Inflammatory macrophage treated with lipopolysaccharide for 4 hours (primary cell): ENCODE measurements around the gene SIMC1.
"Not testable (repeated sequence)": the region's sequence is repeated elsewhere in the genome, so short reads cannot be mapped to it uniquely, and the experiment has no call there.

Source experiments
- DNase-seq: peaks from one replicate; pipeline ENCODE4 v3.0.0-alpha.2; 2020

Gene SIMC1

DNA sequence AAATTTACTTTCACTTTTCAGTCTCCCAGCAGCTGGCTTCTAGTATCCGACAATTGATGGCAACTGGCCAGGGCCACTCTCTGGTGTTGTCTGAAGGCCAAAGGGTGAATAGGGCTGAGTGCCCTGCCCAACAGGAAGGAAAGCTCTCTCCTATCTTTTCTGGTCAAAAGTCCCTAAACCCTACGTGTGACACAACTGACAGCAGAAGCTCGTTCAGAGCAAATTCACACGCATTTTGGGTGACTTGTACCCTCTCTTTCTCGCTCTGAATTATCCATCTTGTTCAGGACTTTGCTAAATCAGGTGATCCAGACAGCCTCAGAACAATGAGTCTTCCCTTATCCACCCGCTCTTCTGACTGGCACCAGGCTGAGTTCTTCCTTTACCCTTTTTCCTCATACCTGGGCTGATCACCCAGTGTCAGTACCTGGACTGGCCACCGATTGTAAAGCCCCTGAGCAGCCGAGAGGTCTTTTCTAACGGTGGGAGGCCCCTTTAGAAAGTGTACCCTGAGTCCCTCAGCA is 21.8 kb upstream of the SIMC1 start:
- not testable (repeated sequence) for DNase-seq

DNA sequence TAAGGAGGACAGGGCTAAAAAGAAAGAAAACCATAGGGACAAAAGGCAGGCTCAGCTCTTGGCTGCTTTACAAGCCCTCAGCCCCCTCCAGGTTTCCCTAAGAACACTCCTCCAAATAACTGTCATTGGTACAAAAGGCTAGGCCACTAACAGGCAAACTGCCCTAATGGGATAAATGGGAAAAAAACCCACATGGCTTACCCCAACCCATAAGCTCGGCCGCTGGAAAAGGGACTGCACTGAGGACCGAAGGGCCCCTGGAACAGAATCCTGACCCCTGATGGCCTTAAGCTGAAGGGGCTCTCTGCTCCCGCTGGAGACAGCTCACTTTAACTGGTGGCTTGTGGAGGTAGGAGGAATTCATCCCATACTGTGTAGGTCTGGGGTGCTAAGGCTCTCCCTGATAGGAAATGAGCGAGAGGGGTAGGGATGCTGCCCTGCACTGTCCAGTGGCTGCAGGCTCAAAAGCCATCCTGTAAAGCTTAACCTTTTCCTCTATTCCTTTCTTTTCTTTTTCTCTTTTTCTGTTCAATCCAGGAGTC is 21.0 kb upstream of the SIMC1 start:
- DNase-seq: not testable (repeated sequence)

DNA sequence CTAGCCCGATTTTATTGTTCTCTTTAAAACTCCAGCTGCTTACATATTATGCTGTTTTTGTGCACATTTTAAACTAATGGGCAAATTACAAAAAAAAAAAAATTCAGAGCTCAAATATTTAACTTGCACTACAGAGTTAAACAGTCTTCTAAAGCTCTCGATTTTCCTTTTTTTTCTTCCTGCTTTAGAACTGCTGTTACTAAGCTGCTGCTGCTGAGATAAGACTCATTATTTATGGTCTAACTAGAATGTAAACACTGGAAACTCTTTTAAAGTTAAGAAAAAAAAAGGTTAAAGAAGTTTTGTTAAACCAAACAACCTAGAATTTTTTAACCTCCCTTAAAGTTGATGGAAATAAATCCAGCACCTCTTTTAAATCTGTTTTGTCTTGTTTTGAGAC is 20.5 kb upstream of the SIMC1 start:
- DNase-seq: not testable (repeated sequence)

DNA sequence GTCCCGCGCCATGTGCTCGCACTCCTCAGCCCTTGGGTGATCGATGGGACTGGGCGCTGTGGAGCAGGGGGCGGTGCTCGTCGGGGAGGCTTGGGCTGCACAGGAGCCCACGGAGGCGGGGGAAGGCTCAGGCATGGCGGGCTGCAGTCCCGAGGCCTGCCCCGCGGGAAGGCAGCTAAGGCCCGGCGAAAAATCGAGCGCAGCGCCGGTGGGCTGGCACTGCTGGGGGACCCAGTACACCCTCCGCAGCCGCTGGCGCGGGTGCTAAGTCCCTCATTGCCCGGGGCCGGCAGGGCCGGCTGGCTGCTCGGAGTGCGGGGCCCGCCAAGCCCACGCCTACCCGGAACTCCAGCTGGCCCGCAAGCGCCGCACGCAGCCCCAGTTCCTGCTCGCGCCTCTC is 16.2 kb upstream of the SIMC1 start:
- DNase-seq: not testable (repeated sequence)

DNA sequence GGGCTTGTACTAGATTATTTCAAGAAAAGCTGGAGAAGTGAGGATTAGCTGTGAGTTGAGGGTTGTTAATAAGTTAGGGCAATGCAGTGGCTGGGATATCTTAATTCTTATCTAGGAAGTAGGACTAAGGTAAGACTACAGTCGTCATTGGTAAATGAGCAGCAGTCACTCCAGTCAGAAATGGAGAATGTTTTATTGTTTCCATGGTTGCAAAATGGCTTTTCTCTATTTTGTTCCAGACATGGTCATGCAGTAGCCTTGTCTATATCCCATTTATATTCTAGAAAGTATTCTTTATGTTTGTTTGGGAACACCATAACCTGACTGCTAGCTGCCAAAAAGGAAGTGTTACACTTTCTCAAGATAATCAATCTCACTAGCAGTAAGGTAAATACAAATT is 9.9 kb upstream of the SIMC1 start:
- DNase-seq: not testable (repeated sequence)

DNA sequence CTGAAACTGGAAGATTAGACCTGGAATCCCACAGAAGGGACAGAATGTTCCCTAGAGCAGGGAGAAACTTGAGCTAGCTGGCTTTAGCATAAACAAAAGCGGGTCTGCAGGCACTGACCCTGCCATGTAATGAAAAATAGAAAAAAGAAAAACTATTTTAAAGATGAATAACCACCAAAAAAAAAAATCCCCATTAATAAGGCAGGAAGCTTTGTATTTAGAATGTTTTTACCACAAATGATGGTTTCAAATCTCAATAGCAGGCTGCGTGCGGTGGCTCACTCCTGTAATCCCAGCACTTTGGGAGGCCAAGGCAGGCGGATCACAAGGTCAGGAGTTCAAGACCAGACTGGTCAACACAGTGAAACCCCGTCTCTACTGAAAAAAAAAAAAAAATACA is 5.0 kb upstream of the SIMC1 start:
- not testable (repeated sequence) for DNase-seq

DNA sequence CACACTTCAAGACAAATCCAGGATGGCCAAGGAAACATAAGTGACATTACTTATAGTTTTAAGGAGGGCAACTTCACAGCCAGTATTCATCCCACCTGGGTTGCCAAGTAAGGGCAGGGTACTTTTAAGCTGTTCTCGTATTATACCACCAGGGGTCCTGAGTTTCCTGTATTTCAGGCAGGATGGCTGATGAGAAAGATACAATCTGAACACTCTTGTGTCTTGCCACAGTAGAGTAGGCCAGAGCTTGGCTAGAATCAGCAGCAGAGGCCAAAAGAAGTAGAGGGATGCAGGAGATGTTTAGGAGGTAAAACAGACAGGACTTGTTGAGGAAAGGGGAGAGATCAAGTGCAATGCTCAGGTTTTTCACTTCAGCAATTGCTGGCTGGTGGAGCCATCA is 3.1 kb upstream of the SIMC1 start:
- DNase-seq: peak; percentile 29

DNA sequence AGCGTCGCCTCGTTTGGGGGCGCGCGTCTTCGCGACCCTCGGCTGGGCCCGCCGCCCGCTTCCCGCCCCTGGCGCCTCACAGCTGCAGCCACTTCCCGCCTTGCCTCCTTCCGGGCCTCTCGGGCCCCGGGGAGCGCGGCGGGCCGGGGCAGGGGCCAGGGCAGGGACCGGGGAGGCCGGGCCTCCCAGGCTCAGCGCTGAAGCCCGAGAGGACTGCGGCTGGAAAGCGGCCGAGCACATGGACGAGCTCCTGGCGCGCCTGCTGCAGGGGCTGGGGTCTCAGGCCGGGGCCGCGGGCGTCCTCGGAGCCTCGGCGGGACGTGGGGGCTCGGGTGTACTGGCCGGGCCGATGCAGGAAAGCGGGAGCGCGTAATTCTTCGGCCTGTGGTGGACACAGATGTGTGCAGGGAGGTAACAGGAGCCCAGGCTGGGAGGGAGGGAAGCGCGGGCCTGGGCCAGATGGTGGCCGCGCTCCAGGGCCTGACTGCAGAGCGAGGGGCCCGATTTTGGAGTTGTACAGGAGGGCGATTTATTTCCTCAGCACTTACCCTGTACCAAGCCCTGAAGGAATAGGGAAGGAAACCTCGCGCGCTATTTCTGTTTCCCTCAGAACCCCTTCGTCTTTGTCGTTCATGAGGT is 540 bp downstream of the SIMC1 start:
- not testable (repeated sequence) for DNase-seq

DNA sequence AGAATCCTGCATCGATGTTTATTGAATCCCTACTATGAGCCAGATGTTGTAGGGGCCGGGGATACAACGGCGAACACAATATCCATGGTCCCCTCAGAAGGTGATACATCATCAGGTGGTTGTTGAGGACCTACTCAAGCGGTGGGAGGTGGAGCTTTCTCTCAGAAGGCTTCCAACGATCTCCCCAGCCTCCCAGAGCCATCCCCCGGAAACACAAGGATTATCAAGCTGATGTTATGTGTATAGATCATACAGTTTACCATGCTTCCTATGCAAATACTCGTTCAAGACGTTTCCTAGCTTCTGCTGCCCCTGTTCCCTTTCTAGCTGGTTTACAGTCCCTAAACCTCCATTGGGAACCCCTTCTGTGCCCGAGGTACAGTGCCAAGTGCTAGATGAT is 1.1 kb downstream of the SIMC1 start:
- not testable (repeated sequence) for DNase-seq

DNA sequence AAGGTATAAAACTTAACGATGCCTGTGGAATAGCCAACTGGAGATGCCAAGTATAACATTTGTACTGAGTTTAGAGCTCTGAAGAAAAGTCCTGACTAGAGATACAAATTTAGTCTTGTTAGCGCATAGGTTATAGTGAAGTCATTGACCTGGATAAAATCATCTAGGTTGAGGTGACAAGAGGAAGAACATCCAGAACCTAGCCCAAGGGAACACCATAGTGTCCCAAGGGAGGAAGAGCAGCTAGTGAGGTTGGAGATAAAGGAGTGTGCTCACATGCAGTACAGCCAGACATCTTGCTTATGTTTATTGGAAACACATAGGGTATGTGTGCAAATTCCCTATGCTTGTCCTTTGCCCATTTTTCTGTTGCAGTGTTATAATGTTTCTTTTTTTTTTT is 6.1 kb downstream of the SIMC1 start:
- DNase-seq: not testable (repeated sequence)

DNA sequence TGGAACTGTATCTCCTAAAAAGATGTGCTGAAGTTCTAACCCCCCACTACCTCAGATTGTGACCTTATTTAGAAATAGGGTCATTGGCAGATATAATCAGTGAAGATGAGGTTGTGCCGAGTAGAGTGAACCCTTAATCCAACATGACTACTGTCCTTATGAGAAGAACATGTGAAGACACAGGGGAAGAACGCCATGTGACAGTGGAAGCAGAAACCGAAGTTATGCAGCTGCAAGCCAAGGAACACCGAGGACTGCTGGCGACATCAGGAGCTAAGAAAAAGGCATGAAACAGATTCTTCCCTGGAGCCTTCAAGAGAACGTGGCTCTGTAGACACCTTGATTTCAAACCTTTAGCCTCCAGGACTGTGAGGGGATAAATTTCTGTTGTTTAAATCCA is 6.8 kb downstream of the SIMC1 start:
- DNase-seq: not testable (repeated sequence)

DNA sequence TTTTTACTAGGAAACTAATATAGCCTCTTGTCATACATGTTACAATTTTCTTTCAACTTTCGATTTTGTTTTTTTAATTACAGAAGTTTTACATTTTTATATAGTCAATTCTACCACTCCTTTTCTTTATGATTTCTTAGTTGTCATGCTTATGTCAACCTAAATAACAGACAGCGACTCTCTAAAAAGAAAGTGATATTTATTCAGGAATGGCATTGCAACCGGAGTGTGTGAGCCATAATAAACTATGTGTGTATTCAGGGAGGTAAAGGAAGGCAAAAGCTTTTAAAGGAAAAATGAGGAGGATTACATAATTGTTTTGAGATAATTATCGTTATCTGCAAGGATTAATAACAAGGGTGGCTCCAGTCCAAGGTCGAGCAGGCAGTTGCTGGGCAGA is 7.3 kb downstream of the SIMC1 start:
- not testable (repeated sequence) for DNase-seq

DNA sequence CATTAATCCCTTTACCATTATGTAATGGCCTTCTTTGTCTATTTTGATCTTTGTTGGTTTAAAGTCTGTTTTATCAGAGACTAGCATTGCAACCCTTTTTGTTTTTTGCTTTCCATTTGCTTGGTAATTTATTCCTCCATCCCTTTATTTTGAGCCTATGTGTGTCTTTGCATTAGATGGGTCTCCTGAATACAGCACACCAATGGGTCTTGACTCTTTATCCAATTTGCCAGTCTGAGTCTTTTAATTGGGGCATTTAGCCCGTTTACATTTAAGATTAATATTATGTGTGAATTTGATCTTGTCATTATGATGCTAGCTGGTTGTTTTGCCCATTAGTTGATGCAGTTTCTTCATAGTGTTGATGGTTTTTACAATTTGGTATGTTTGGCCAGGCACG is 12.5 kb downstream of the SIMC1 start:
- not testable (repeated sequence) for DNase-seq

DNA sequence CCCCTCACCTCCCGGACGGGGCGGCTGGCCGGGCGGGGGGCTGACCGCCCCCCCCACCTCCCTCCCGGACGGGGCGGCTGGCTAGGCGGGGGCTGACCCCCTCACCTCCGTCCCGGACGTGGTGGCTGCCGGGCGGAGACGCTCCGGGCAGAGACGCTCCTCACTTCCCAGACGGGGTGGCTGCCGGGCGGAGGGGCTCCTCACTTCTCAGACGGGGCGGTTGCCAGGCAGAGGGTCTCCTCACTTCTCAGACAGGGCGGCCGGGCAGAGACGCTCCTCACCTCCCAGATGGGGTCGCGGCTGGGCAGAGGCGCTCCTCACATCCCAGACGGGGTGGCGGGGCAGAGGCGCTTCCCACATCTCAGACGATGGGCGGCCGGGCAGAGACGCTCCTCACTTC is 13.9 kb downstream of the SIMC1 start:
- not testable (repeated sequence) for DNase-seq

DNA sequence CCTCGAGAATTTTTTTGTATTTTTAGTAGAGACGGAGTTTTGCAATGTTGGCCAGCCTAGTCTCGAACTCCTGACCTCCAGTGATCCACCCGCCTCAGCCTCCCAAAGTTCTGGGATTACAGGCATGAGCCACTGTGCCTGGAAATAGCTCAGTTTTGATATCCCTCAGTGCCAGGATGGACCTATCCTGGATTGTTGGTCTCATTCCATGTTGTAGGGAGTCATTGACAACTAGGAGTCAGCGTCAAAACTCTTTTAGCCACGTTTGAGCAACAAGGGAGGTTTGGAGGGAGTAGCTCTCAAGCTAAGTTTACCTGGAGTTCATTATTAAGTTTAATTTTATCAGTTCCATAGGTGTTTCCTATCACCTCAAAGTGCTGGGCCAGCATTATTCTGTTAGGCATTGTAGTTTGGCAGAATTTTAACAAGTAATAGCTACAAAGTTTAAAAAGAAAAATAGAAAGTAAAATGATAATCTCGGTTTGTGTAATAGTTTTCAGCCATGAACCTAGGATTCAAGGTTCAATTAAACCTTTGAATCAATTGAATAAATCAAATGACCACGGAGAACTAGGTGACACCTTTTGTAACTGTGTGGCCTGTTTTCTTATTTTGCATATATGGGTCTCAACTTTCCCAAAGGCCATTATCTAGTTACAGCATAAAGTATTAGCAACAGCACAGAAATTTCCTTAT is 15.3 kb downstream of the SIMC1 start:
- not testable (repeated sequence) for DNase-seq

DNA sequence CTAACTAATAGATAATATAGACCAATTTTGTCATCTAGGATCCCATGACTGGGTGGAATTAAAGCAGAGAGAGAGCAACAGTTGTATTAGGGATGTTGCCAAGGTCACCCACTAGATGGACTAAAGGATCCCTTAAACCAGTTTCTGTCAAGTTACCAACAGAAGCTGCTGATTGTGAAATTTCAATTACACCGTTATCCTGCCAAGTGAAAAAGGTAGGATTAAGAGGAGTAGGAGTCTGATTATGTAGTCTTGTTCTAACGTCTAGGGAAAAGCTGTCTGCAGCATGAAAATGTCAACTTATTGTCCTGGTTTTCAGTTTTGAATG is 15.8 kb downstream of the SIMC1 start:
- not testable (repeated sequence) for DNase-seq

DNA sequence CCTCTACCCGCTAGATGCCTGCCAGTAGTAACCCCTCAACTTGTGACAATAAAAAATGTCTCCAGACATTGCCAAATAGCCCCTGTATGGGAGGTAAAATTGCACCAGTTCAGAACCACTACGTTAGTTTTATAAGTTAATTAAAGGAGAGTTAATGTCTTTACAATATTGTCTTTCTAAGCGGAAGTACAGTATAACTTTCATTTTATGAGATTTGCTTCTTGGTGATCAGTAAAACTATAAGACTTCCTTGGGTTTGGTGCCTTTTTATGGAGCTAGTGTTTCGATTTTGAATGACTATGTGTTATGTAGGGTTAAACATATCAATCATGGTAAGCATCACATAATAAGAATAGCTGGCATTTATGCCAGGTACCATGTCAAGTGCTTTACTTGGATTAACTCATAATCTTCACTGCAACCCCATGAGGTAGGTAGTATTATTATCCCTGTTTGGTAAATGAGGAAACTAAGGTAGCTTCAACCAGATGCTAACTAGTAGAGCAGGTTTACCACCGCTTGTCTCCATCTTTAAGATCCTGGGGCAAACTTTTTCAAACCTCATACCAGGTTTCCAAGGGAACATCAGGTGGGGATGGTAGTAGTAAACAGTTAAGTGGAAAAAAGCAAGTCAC is 19.8 kb downstream of the SIMC1 start:
- not testable (repeated sequence) for DNase-seq

DNA sequence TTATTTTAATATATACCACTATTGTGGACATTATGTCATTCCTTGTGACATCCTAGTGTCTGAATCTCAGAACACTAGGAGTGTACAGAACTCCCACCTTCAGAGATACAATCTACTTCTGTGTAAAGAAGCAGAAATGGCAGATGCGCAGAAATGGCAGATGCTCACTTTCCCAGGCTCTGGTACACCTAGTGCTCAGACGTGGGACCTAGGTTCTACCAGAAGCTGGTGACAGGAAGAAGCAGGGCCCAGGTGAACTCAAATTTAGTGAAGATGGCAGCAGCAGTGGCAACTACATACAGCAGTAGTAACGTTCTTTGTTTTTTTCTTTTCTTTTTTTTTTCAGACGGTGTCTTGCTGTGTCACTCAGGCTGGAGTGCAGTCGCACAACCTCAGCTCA is 22.5 kb downstream of the SIMC1 start:
- not testable (repeated sequence) for DNase-seq

DNA sequence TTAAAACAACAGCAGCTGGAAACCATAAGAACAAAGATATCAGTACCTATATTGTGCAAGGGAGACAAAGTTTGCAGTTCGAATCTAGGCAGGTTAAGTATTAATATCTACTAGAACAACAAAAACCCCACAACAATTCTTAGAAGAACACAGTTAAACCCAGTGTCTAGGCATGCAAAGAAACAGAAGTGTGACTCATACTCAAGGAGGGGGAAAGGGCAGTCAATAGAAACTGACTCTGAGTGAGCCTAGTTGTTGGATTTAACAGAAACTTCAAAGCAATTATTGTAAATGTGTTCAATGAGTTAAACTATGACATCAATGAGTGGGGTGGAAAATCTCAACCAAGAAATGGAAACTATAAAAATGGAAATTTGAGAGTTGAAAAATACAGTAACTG is 28.2 kb downstream of the SIMC1 start:
- DNase-seq: not testable (repeated sequence)

DNA sequence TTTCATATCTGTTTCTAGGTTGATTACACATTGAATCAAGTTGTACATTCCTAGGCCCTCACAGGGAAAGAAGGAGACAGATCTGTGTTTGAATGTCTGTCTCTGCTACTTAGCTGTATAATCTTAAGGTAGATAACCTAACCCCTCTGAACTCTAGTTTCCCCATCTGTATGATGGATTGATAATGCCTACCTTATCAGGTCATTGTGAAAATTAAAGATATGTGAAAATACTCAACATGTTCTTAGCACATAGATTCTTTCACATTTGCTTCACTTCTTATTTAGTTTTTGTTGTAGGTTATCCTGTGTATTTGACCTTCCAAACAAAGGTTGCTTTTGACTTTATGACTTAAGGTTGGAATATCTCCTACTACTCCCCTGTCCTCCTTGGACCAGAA is 50.8 kb downstream of the SIMC1 start:
- not testable (repeated sequence) for DNase-seq

DNA sequence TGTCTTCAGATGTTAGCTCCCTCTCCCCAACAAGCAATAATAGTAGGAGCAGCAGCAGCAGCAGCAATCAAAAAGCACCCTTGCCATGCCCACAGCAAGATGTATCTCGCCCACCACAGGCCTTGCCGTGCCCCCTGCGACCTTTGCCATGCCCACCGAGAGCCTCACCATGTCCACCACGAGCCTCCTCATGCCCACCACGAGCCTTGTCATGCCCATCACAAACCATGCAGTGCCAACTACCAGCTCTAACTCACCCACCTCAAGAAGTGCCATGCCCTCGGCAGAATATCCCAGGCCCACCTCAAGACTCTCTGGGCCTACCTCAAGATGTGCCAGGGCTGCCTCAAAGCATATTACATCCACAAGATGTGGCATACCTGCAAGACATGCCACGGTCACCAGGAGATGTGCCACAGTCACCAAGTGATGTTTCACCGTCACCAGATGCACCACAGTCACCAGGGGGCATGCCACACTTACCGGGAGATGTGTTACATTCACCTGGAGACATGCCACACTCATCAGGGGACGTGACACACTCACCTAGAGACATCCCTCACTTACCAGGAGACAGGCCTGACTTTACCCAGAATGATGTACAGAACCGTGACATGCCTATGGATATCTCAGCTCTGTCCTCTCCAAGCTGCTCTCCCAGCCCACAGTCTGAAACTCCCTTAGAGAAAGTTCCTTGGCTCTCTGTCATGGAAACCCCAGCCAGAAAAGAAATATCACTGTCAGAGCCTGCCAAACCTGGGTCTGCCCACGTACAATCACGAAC is 52.0 kb downstream of the SIMC1 start:
- not testable (repeated sequence) for DNase-seq

DNA sequence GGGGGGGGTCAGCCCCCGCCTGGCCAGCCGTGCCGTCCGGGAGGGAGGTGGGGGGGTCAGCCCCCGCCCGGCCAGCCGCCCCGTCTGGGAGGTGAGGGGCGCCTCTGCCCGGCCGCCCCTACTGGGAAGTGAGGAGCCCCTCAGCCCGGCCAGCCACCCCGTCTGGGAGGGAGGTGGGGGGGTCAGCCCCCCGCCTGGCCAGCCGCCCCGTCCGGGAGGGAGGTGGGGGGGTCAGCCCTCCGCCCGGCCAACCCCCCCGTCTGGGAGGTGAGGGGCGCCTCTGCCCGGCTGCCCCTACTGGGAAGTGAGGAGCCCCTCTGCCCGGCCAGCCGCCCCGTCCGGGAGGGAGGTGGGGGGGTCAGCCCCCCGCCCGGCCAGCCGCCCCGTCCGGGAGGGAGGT is 67.1 kb downstream of the SIMC1 start:
- not testable (repeated sequence) for DNase-seq
